ENCODE data around the gene HNRNPLL.

Gene HNRNPLL

DNA sequence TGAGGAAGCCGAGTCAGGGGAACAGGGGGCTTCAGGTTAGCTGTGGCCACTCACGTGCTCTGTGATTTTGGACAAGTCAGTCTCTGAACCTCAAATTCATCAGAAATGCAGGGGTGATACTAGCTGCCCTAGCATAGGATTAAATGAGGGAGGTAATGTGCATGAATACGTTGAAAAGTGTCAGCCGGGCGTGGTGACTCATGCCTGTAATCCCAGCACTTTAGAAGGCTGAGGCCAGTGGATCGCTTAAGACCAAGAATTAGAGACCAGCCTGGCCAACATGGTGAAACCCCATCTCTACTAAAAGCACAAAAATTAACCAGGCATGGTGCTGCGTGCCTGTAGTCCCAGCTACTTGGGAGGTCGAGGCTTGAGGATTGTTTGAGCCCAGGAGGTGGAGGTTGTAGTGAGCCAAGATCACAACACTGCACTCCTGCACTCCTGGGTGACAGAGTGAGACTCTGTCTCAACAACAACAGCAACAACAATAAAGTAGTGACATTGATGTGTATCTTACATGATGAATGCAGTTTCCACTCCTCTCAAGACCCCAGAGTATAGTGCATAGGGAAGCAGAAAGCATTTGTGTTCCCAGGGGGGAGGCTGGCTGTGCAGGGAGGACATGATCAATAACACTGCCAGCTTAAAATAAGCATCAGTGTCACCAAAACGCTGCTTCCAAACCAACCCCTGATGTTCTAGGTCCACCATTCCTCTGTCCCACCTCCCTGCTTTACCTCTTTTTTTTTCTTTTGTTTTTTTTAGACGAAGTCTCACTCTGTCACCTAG, 68.8 kb downstream of the HNRNPLL start:
- no peak overlapping the region for H3K27ac ChIP-seq
- no peak overlapping the region for H3K4me3 ChIP-seq
- TF ChIP-seq, protein P1, sequence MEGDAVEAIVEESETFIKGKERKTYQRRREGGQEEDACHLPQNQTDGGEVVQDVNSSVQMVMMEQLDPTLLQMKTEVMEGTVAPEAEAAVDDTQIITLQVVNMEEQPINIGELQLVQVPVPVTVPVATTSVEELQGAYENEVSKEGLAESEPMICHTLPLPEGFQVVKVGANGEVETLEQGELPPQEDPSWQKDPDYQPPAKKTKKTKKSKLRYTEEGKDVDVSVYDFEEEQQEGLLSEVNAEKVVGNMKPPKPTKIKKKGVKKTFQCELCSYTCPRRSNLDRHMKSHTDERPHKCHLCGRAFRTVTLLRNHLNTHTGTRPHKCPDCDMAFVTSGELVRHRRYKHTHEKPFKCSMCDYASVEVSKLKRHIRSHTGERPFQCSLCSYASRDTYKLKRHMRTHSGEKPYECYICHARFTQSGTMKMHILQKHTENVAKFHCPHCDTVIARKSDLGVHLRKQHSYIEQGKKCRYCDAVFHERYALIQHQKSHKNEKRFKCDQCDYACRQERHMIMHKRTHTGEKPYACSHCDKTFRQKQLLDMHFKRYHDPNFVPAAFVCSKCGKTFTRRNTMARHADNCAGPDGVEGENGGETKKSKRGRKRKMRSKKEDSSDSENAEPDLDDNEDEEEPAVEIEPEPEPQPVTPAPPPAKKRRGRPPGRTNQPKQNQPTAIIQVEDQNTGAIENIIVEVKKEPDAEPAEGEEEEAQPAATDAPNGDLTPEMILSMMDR (IDR thresholded peaks at IDR 0.05) = no peak

DNA sequence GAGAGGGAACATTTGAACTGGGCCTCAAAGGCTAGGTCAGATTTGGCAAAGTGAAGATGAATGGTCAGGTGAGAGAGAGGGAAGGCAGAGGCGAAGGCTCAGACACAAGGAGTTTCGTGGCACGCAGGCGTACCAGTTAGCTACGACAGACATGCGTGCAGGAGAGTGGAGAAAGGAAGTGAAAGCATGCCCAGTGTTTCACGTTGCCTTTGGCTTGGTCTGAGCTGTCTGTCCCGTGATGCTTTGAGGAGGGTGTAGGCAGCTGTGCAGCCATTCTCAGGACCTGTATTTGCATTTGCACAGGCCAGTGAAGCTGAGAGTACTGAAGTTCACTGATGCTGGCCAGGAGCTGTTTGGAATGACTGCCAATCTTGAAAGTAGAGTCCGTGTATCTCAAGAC, 69.5 kb downstream of the HNRNPLL start:
- H3K4me3 ChIP-seq = no peak overlapping the region
- no peak for DNase-seq (ENCODE audit: low spot score)
- TF ChIP-seq, protein P1 (IDR thresholded peaks at IDR 0.05) = no peak
- no peak overlapping the region for H3K27ac ChIP-seq

More for the DNA sequence above, 68.8 kb downstream of the HNRNPLL start:
- DNase-seq (ENCODE audit: low spot score) = no peak

GRCh38 chr2:38532366-38532765, 70.4 kb downstream of the HNRNPLL start:
- TF ChIP-seq, protein P1 (IDR thresholded peaks at IDR 0.05) = no peak
- no peak for DNase-seq (ENCODE audit: low spot score)
- Histone ChIP-seq H3K27ac (no peak overlapping the region), H3K4me3 (no peak overlapping the region)

GRCh38 chr2:38529208-38529607, 73.5 kb downstream of the HNRNPLL start:
- no peak overlapping the region for H3K4me3 ChIP-seq
- H3K27ac ChIP-seq = no peak overlapping the region
- no peak for DNase-seq (ENCODE audit: low spot score)
- TF ChIP-seq, protein P1 (IDR thresholded peaks at IDR 0.05) = no peak

- TF ChIP-seq, protein P1 (IDR thresholded peaks at IDR 0.05) = no peak
- H3K4me3 ChIP-seq = peak overlapping the region; percentile 73
- no peak overlapping the region for H3K27ac ChIP-seq
- DNase-seq (ENCODE audit: low spot score) = no peak
Observed at GRCh38 chr2:38528534-38528933, 74.2 kb downstream of the HNRNPLL start.

DNA sequence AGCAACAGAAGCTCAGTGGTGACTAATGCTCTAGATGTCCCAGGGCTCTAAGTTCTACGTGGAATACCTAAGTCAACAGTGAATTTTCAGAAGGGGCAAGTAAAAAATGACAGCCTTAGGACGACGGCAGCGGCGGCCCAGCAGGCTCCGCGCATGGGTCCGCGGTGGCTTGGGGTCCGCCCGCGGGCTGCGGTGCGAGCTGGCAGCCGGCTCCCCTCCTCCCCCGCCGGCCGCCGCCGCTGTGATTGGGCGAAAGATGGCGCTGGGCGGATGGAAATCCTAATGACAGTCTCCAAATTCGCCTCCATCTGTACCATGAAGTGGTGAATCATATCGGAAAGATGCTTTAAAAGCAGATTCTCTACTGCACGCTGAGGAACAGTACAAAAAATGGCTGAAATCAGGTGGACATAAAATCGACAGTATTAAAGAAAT, 74.7 kb downstream of the HNRNPLL start:
- Histone ChIP-seq H3K4me3 (peak overlapping the region; percentile 73), H3K27ac (peak overlapping the region; percentile 52 to 60)
- DNase-seq (ENCODE audit: low spot score) = no peak
- TF ChIP-seq, protein P1 (IDR thresholded peaks at IDR 0.05) = no peak
